Colon (tissue), 2 donors: ENCODE results near the gene PTPRJ.

Experiments used
- FAIRE-seq: peaks from 2 replicates; lab custom pipeline; 2012; peaks lifted over from hg19 to GRCh38; lab: Jason Lieb, UNC
- donor health status: control.
- donor health status: control.

PTPRJ gene

DNA sequence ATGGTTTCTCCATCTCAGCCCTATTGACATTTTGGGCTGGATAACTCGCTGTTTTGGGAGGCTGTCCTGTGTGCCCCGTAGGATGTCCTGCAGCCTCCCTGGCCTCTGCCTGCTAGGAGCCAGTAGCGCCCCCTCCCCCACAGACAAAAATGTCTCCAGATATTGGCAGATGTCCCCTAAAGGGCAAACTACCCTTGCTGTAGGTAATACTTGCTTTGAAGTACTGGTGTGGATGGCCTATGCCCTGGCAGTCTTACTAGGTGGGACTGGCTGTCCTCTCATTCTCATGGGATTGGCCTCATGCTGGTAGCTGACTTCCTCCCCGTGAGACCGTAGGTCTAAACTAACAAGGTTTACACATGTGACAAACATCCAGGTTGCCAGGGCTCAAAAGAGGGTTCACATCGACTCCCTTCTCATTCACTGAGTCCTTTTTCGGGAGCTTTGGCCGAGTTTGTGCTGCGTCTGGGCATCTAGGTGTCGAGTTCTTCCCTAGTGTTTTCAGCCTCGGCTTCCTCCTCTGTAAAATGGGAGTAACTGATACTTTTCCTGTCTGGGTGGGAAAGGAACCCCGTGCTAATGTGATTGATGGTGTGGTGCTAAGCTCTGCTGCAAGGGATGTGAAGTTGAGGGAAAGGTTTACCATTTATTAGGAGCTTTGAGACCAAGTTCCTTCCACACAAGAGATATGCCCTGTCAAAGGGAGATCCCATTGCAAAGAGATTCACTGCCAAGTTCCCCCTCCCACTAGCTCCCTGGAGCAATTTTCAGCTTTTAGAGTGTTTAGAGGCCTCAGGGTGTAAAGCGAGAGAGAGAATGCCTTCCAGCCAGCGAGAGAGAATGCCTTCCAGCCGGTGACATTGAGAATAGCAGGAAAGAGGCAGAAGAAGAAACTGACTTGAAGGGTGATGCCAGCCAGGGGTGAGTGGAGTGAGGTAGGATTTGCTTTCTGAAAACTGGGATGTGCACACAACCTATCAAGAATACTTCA, 17.0 kb downstream of the PTPRJ start:
- FAIRE-seq: no peak

DNA sequence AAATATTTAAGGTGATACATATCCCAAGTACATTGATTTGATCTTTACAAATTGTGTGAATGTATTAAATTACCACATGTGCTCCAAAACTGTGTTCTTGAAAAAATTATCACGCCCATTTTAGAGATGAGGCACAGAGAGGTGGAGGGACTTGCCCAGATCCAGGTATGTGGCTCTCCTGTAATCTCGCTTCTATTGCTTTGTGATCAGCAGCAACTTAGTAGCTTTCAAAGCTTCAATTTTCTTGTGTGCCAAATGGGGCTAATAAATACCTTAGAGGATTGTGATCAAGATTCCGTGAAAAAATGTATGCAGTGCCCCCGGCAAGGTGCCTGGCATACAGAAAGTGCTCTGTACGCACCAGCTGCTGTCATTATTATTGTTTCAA, 18.0 kb downstream of the PTPRJ start:
- no peak for FAIRE-seq

DNA sequence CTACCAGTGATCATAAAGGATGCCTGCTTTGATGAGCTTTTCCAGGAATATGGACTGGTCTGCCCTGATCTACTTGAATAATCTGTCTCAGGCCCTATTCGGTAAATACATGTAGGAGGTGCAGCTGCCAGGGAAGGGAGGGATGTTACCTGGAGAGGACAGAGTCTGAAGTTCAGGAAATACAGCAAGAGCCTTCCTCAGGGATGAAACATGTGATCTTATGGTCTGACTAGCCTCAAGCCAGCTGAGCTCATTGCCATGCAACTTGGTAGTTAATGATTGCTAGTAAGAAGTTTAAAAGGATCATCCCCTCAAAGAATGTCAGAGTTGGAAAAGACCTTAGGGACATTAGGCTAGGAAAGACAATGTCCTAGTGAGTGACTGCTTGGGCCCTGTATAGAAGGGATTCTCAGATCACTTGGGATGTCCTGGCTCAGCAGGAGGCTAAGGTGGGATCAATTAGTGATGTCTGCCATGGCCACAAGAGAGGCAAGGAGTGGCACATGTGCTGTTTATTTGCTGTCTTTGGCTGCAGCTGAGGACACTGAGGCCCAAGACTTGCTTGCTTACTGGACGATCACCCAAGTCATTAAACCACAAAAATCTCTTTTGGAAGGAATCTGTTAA, 18.5 kb downstream of the PTPRJ start:
- FAIRE-seq: no peak

DNA sequence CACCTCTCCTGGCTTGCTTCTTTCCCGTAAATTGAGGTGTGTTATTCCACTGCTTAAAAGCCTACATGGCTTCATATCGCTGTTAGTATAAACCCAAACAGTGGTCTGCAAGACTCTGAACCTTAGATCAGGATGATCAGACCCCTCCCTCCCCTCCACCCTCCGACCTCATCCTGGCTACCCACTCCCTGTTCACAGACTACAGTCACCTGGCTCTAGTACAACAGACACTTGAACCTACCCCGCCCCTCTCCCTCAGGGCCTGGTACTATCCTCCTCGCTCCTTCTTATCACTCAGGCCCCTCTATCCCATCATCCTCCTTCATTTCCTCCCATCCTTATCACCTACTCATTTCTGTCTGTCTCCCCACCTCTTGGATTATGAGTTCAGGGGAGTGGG, 20.1 kb downstream of the PTPRJ start:
- FAIRE-seq: no peak

DNA sequence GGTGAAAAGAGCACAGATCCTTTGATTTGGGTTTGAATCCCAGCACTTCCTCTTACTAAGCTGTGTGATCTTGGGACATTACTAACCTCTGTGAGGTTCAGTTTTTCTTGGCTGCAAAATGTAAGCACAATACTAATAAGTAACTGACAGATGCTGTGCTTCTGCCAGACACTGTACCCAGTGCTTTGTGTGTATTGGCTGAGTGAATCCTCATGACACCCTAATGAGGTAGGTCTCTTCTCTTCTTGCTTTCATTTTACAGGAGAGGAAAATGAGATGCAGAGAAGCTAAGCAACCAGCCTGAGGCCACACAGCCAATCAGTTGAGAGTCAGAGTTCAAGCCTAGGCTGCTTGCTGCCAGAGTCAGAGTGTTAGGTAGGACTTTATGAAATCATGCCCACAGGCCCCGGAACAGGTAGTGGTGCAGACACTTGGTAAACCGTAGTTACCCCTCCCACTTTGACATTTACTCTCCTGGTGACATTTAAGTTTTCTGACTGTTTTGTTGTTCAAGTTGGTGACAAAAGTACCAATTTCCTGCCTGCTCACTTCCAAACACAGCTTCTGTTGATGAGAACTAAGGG, 21.2 kb downstream of the PTPRJ start:
- no peak for FAIRE-seq

DNA sequence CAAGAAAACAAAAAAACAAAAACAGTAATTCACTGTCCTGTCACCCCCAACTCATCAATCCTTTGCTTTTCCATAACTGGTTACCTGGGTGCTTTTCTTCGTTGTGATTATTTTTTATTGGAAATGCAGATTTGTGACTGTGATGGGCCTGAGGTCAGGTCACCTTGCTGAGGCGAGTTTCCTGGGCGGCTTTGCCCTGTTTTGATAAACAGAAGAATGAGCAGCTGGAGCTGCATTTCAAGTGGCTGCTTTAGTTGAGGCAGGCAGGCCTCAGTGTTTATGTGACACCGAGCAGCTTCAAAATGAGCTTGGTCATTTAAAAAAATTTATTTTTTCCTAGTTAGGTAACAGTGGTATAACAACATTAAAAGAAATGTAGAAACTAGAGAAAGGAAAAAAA, 22.2 kb downstream of the PTPRJ start:
- FAIRE-seq: no peak

DNA sequence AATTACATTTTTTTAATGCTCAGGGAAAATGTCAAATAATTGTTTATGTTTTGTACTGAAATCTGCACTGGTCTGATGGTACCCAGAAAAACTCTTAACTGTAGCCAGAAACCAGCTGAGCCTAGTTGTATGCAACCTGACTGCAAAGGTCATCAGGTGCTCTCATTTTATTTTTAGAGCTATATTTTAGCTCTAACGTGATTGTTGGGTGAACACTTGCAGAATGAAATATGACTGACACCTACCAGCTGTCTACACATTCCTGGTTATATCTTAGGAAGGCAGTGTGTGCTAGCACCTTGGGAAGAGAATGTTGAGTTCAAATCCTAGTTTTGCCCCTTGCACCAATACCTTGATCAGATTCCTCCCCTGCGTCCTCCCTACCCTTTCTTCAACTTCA, 23.6 kb downstream of the PTPRJ start:
- FAIRE-seq: no peak

DNA sequence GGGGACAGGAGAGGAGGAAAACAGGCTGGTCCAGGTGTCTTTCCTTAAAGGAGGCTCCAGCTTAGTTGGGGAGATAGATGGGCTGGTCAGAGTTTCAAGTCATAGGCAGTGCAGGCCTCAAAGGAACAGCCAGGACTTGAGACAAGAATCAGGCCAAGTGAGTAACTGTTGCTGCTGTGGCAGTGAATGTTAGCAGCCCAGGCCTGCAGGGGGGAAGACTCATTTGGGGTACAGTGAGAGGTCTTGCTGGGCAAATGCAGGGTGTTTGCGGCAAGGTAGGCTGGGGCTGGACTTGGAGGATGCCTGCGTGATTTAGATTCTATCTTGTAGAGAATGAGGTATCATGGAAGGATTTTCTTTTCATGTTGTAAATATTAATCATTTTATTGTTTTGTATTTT, 24.1 kb downstream of the PTPRJ start:
- no peak for FAIRE-seq

DNA sequence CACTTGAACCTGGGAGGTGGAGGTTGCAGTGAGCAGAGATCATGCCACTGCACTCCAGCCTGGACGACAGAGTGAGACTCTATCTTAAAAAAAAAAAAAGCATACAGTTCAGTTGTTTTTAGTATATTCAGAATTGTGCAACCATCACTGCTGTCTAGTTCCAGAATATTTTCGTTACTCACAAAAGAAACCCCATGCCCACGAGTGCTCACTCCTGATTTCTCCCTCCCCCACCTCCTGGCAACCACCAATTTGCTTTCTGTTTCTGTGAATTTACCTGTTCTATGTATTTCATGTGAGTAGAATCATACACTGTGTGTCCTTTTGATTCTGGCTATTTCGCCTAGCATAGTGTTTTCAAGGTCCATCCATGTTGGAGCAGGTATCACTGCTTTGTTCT, 24.8 kb downstream of the PTPRJ start:
- no peak for FAIRE-seq

DNA sequence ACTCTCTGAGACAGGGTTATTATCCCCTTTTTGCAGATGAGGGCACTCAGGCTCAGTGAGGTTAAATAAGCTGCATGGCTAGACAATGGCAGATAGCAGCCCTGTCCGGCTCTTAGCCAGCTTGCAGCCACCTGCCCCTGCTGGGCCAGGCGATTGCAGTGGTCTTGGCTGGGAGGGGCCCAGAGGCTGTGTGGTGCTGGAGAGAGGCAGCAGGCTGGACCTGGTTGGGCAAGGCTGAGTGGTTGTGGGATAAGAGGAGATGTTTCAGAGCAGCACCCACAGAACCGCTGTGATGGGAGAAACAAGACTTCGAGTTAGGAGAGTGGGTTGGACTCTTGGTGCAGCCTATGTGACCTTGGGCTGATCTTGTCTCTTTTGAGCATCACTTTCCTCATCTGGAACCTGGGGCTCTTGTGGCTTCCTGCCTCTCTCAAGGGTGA, 25.5 kb downstream of the PTPRJ start:
- no peak for FAIRE-seq

DNA sequence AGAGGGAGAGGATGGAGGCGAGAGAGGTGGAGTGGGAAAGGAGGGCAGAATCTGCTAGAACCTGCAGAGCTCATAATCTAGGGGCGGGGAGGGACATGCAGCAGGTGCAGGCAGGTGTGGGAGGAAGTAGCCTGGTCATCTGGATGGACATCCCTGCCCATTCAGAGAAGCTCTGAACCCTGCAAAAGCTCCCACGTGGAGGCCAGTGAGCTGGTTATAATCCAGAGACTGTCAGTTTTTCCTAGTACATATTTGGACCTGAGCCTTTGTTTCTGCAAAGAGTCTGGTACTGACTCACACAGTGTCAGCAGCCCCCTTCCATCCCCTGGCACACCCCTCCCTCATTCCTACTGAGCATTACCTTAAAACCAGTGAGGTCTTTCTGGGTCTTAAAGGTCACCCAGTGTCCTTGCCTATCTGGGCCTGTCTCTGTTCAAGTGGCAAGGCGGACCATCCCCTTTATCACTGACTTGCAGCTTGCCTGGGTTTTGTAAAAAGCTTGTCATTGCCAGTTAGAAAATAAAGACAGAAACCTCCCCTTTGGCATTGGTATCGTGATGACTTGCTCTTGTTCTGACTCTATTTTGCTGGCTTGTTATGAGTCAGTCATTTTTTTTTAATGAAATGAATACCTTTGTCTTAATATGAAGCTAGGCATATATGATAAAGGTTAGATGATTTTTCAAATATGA, 26.1 kb downstream of the PTPRJ start:
- no peak for FAIRE-seq

DNA sequence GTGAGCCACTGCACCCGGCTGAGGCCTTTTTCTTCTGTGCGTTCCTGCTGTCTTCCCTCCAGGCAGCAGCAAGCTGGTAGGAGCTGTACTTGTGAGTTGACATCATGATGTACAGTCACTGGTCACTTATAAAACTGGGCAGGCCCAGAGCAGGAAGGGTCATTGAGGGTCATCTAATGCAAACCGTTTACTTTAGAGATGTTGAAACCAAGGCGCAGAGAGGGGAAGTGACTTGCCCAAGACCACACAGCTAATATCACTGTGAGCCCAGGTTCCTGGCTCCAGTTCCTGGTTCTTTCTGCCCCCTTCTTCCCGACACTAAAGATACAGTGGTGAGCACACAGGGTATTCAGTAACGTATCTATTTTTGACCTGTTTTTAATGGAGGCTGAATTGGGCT, 27.3 kb downstream of the PTPRJ start:
- FAIRE-seq: no peak

DNA sequence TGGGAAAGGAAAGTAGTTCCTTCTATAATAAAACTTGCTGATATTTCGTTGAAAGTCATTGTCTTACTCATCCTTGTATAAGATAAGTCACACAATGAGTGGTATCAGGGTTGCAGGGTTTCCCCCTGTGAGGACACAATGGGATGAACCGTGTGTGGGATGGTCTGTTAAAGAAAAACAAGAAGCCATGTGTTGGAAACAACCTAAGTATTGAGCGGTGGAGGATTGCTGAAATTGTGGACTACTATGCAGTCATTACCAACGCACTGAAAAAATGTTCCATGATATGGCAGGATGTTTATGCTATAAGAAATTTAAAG, 28.6 kb downstream of the PTPRJ start:
- no peak for FAIRE-seq

DNA sequence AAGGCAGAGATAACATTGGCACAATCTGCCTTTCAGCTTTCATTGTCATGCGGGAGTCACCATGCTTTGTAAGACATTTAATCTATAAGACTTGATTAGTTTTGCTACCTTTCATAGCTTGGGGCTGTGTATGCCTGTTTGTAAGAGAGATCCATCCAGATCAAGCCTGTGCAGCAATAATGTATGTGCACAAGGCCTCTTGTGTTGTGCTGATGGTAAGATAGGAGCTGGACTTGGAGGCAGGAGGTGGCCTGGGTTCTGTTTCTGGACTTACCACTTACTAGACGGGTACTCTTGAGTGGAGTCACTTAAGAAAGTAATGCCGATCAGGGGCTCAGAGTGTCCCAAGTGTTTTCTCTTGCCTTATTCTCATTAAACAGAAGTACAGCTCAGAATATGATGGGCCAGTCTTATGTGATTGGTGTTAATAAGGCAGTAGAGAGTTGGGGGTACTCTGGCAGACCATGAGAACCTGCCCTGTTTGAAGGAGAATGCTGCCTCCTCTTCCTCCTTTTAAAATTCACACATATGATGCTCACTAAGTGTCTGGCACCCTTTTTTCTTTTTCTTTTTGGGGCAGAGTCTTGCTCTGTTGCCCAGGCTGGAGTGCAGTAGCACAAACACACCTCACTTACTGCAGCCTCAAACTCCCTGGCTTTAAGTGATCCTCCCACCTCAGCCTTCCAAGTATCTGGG, 30.9 kb downstream of the PTPRJ start:
- FAIRE-seq: no peak

DNA sequence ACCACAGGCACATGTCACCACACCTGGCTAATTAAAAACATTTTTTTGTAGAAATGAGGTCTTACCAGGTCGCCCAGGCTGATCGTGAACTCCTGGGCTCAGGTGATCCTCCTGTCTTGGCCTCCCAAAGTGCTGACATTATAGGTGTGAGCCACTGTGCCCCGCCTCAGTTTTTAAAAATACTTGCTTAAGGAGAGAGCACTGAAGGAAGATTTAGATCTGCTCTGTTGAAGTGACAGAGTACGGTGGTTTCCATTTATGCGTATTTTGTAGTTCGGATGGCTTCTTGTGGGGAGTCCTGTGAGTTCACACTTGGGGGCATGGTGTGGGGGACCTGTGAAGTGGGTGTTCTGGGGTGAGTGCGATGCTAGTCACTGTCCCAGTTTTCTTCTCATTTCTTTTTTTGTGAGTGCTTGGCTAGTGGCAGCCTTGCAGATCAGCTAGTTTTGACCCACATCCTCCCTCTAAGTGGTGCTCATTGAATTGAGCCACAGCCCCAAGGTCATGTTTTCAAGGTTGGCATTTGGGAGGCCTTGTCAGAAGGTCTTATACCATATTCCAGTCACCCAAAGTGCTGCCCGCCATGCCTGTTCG, 31.5 kb downstream of the PTPRJ start:
- no peak for FAIRE-seq

DNA sequence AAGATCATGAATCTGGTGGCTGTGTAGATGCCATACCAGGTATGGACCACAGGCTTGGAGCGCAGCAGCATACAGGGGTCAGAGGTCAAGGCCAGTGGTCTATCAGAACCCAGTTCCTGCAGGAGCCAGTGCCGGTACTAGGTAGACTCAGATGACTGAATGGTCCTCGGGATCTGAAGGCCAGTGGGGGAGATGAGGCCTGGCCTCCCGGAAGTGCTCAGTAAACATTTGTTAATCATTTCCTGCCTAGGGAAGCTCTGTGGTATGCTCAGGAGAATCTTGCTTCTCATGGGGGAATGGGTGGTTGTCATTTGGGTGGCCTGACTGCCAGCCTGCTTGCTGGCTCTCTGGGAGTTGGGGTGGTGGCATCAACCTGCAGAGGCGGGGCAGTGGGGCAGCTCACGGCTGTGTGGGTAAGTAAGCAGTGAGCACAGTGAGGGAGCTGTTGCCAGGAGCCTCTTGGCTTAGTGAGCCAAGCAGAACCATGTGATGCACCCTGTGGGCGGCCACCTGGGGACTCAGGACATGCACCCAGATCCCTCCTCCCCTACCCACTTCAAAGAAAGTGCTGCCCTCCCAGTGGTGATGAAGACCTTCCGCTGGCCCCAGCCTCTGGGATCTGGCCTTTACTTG, 33.0 kb downstream of the PTPRJ start:
- FAIRE-seq: no peak

DNA sequence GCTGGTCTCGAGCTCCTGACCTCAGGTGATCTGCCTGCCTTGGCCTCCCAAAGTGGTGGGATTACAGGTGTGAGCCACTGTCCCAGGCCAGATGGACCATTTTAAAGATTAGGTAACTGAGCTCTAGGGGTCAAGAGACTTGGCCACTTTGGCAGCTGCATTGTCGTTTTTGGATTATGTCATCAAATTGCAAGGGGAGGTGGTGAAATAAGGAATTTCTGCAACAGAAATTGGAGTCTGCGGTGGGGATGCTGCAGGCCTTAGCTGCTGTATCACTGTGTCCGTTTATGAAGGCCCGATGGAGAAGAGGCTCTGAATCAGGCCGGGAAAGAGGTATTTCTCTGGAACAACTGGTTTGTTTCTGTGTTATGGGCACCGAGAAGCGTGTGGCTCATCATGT, 34.6 kb downstream of the PTPRJ start:
- FAIRE-seq: no peak

DNA sequence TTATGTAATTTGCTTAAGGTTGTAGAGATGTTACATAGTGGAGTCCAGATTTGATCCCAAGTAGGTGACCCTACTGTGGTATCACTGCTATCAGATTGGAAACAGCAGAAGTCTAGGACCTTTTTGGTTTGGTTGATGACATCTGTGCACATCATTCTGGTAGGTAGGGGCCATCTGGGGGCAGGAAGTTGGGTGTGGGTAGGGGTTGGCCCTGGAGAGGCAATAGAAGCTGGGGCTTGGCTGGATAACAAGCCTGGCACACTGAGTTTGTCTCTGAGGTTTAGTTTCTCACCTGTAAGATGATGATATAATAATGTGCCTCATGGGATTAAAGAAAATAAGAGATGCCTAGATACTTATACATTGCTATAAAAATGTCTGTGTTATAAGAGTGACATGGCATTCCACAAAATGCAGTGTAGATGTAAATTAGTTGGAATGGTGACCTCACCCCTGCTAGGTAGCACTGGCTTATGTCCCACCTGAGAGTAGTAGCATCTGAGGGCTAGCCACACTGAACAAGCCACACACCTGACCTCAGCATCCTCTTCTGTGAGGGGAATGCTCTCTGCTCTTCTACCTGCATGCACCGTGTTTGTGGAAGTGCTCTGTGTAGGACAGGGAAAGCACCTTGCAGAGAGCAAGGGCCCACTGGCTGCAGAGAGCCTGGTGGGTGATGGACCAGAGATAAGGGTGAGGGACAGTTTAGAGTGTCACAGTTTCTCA, 36.9 kb downstream of the PTPRJ start:
- no peak for FAIRE-seq

DNA sequence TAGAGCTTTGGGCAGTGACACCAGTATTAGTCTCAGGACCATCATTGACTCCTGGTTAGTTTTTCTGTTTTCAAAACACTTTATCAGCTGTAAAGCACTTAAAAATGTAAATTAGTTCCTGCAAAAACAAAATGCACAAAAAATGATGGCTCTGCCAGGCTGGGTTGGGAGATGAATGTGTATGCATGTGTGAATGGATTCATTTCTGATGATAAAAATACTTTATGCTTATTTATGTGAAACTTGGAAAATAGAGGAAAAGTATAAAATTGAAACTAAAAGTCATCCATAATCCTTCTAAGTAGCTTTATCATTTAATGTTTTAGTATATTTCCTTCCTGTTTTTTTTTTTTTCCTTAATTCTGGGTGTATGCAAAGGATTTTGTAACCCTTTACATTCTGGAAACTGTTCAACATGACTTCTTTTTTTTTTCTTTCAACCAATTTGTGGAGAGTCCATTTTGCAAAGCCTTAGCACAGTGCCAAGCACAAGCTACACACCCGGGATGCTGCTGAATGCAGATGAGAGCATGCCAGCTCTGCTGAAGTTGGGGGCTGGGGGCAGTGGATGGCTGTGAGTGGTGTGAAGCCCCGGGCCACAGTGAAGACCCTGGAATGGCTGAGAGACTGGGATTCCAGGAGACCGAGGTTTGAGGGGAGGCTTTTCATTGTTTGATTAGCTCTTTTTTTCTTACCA, 37.6 kb downstream of the PTPRJ start:
- no peak for FAIRE-seq
